IMR-90 (cell line): ENCODE results near the gene ZNF292. TPM values are rescaled to one million over a fixed set of nuclear protein-coding genes. Genes with fewer than 3 reads are reported as not detected.

ENCODE experiments used
- ATAC-seq: fragments of 200-7000 bp; cut with Tn5 transposase; 2 replicates; pipeline ENCODE4 v1.9.1; 2020; ENCODE audit warnings: low read depth, mild to moderate bottlenecking, moderate library complexity
- BruUV-seq: library from RNA; stranded (reverse); fragments of 400-500 nt; replicated peaks from 2 replicates; lab custom pipeline; 2021; lab: Mats Ljungman, UMichigan
- CTCF ChIA-PET: fragments of 300-600 bp; formaldehyde crosslinking; extraction: SDS; loops from one replicate; lab custom pipeline; 2021; ENCODE audit warnings: antibody characterized with exemption; lab: Yijun Ruan, JAX
- POLR2A ChIA-PET: fragments of 300-600 bp; sonication (Branson Sonifier 250); formaldehyde crosslinking; loops from one replicate; lab custom pipeline; 2022; ENCODE audit warnings: antibody characterized with exemption; ENCODE audit not compliant: unreplicated experiment; lab: Charles Lee
- DNase-seq: peaks from one replicate; pipeline ENCODE4 v3.0.0; 2013
- H2AFZ ChIP-seq: replicated peaks from 2 replicates; pipeline ENCODE3; 2013; ENCODE audit warnings: low read length, mild to moderate bottlenecking; ENCODE audit not compliant: poor library complexity
- H2AK5ac ChIP-seq: 2 replicates; pipeline ENCODE4 v1.6.1; 2013; ENCODE audit warnings: low read depth, low read length, inconsistent platforms
- H2AK9ac ChIP-seq: replicated peaks from 2 replicates; pipeline ENCODE3; 2013; ENCODE audit warnings: mild to moderate bottlenecking, low read depth, low read length, moderate library complexity; ENCODE audit not compliant: poor library complexity
- H2BK120ac ChIP-seq: 2 replicates; pipeline ENCODE4 v1.6.1; 2013; ENCODE audit warnings: low read depth, low read length, inconsistent platforms
- H2BK15ac ChIP-seq: 3 replicates; pipeline ENCODE4 v1.6.1; 2013; ENCODE audit warnings: low read depth, low read length, inconsistent platforms
- H2BK20ac ChIP-seq: 2 replicates; pipeline ENCODE4 v1.6.1; 2013; ENCODE audit warnings: low read depth, mild to moderate bottlenecking, inconsistent platforms, low read length, moderate library complexity
- H2BK5ac ChIP-seq: 2 replicates; pipeline ENCODE4 v1.6.1; 2013; ENCODE audit warnings: mild to moderate bottlenecking, low read depth, low read length, inconsistent platforms; ENCODE audit not compliant: poor library complexity, severe bottlenecking
- H3K14ac ChIP-seq: replicated peaks from 2 replicates; pipeline ENCODE4 v1.6.1; 2013; ENCODE audit warnings: low read depth, low read length, inconsistent platforms
- H3K18ac ChIP-seq: 2 replicates; pipeline ENCODE4 v1.6.1; 2013; ENCODE audit warnings: low read depth, low read length, control low read depth
- H3K23ac ChIP-seq: 2 replicates; pipeline ENCODE4 v1.6.1; 2013; ENCODE audit warnings: low read depth, low read length, inconsistent platforms
- H3K27ac ChIP-seq: 2 replicates; pipeline ENCODE4 v1.5.1; 2013; ENCODE audit warnings: mild to moderate bottlenecking, control low read depth, low read length; ENCODE audit not compliant: insufficient read depth
- H3K27me3 ChIP-seq: 2 replicates; pipeline ENCODE4 v1.6.1; 2013; ENCODE audit warnings: low read length; ENCODE audit not compliant: control insufficient read depth, insufficient read depth
- H3K36me3 ChIP-seq: 2 replicates; pipeline ENCODE4 v1.6.1; 2013; ENCODE audit warnings: low read length, mixed read lengths; ENCODE audit not compliant: control insufficient read depth, insufficient read depth
- H3K4ac ChIP-seq: 2 replicates; pipeline ENCODE4 v1.6.1; 2013; ENCODE audit warnings: low read depth, low read length, inconsistent platforms
- H3K4me1 ChIP-seq: 2 replicates; pipeline ENCODE4 v1.6.1; 2013; ENCODE audit warnings: low read length, mixed read lengths; ENCODE audit not compliant: control insufficient read depth, insufficient read depth
- H3K4me2 ChIP-seq: 2 replicates; pipeline ENCODE4 v1.6.1; 2013; ENCODE audit warnings: low read depth, mild to moderate bottlenecking, control low read depth, low read length, moderate library complexity
- H3K4me3 ChIP-seq: 2 replicates; pipeline ENCODE4 v1.5.1; 2013; ENCODE audit warnings: low read depth, mild to moderate bottlenecking, control low read depth, low read length, moderate library complexity; ENCODE audit not compliant: insufficient read depth
- H3K56ac ChIP-seq: 2 replicates; pipeline ENCODE4 v1.6.1; 2013; ENCODE audit warnings: low read length, inconsistent platforms; ENCODE audit not compliant: insufficient read depth; ENCODE audit errors: extremely low read depth
- H3K79me1 ChIP-seq, 2 experiments: 2 replicates each; pipeline ENCODE4 v1.6.1; 2013; ENCODE audit warnings: low read length in 2 of 2, inconsistent platforms in 1 of 2, low read depth in 1 of 2
- H3K9ac ChIP-seq: 2 replicates; pipeline ENCODE4 v1.6.1; 2013; ENCODE audit warnings: low read depth, low read length, control low read depth
- H3K9me1 ChIP-seq: 2 replicates; pipeline ENCODE4 v1.6.1; 2013; ENCODE audit warnings: low read length, inconsistent platforms; ENCODE audit not compliant: insufficient read depth
- H3K9me3 ChIP-seq: 2 replicates; pipeline ENCODE4 v1.6.1; 2013; ENCODE audit warnings: low read length; ENCODE audit not compliant: control insufficient read depth, insufficient read depth
- H4K20me1 ChIP-seq: 2 replicates; pipeline ENCODE4 v1.6.1; 2013; ENCODE audit warnings: low read length, inconsistent platforms; ENCODE audit not compliant: insufficient read depth
- H4K5ac ChIP-seq: 2 replicates; pipeline ENCODE4 v1.6.1; 2013; ENCODE audit warnings: mild to moderate bottlenecking, low read depth, low read length, control low read depth
- H4K8ac ChIP-seq, 2 experiments: 2 replicates each; pipeline ENCODE4 v1.6.1; 2013; ENCODE audit warnings: low read depth in 2 of 2, low read length in 2 of 2, control low read depth in 1 of 2, inconsistent platforms in 1 of 2
- H4K91ac ChIP-seq: 2 replicates; pipeline ENCODE4 v1.6.1; 2013; ENCODE audit warnings: low read depth, low read length, inconsistent platforms; ENCODE audit not compliant: insufficient read depth
- BHLHE40 ChIP-seq: fragments of 150-350 bp; IDR thresholded peaks from 2 replicates; pipeline ENCODE4 v1.6.1; 2016; ENCODE audit warnings: mild to moderate bottlenecking, low read depth, low read length
- FOS ChIP-seq: fragments of 150-350 bp; IDR thresholded peaks from 2 replicates; pipeline ENCODE4 v1.6.1; 2016; ENCODE audit warnings: low read depth, low read length
- NFE2L2 ChIP-seq: fragments of 150-350 bp; IDR thresholded peaks from 2 replicates; pipeline ENCODE4 v1.6.1; 2016; ENCODE audit warnings: low read depth, mild to moderate bottlenecking, low read length
- RFX5 ChIP-seq: IDR thresholded peaks from 2 replicates; pipeline ENCODE4 v1.8.0; 2012; ENCODE audit warnings: low read depth, mild to moderate bottlenecking, low read length, moderate library complexity
- USF2 ChIP-seq: fragments of 150-350 bp; IDR thresholded peaks from 2 replicates; pipeline ENCODE4 v1.6.1; 2017; ENCODE audit warnings: mild to moderate bottlenecking, antibody characterized with exemption, low read length, low read depth
- WGBS, 2 experiments: methylation state at CpG; one replicate each; pipeline versions ENCODE4 v1.1.5 to v1.1.7; 2013; ENCODE audit warnings: missing lambda C conversion rate in 2 of 2; ENCODE audit not compliant: insufficient read length in 1 of 2; ENCODE audit errors: extremely low coverage in 2 of 2; 5-methylcytosine and 5-hydroxymethylcytosine counted together
- dilution Hi-C: fragments of 300-500 bp; cut with HindIII; formaldehyde crosslinking; loops from one replicate; pipeline ENCODE4 v1.14.3; 2018; ENCODE audit warnings: low sequenced_read_pairs; ENCODE audit not compliant: unreplicated experiment
- in situ Hi-C: fragments of 300-500 bp; cut with MboI; formaldehyde crosslinking; loops from 3 replicates; pipeline ENCODE4 v1.14.3; 2019; ENCODE audit warnings: low sequenced_read_pairs, inconsistent platforms, mixed read lengths
- intact Hi-C: fragments of 100-400 bp; cut with micrococcal nuclease; formaldehyde crosslinking; loops from 2 replicates; pipeline ENCODE4 v1.10.0; 2022
- polyA plus RNA-seq, 3 experiments: library from polyadenylated mRNA; depleted of rRNA; stranded (reverse); fragments of >200 nt; gene quantifications; 2 replicates each; pipeline ENCODE4 v1.2.3, GENCODE V29; 2012; ENCODE audit warnings: low replicate concordance in 1 of 3
- total RNA-seq: library from RNA; depleted of rRNA; stranded (reverse); fragments of >200 nt; gene quantifications from 2 replicates; pipeline ENCODE4 v1.2.3, GENCODE V29; 2012
- TF ChIP-seq, protein P1 (sequence below): fragments of 150-350 bp; IDR thresholded peaks from 2 replicates; pipeline ENCODE4 v1.6.1; 2016; ENCODE audit warnings: low read depth, mild to moderate bottlenecking, low read length, moderate library complexity, borderline replicate concordance
- TF ChIP-seq, protein P2 (sequence below): conservative IDR thresholded peaks from 2 replicates; pipeline ENCODE4 v1.5.1; 2012; ENCODE audit warnings: mild to moderate bottlenecking, low read depth, low read length, improper control_type of control experiment

The ZNF292 gene
- total and polyA plus RNA-seq, 2 of the 4 experiments (the other 2 are of a cell fraction), result 5.5 to 28.3 TPM

DNA sequence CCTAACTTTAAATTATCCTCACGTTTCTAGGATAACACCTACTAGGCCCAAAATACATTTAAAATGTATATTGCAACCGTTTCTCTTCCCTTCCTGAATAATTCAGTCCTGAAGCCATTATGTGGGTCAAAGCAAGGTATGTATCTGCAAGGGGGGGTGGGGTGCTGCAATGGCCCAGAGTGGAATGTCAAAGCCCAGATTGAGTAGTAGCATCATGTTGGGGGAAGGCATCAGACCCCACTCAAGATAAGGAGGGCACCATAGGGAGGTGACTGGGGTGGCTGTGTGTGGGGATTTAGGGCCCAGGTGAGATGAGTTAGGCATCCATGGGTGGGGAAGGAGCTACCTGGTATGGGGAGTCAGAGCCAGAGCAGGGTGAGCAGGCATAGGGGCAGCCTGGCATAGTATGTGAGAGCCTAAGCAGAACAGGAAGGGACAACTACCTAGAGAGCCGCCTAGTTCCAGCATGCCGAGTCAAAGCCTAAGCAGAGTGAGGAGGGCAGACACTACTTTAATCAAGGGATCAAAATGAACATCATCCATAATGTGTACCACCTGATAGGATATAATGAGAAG is 48.2 kb downstream of the ZNF292 start:
- H3K4me1 ChIP-seq, result 0 out of 2 replicates have a peak, but pooled peaks cover 2% of the 10 kb centered on the region
- H3K23ac ChIP-seq, result no peak overlapping the region
- no CpG with 5 or more reads among the region's 4 CpGs for WGBS, 2 experiments
- no peak overlapping the region for H3K27ac ChIP-seq
- no peak overlapping the region for H3K4me2 ChIP-seq
- H3K14ac ChIP-seq, result no peak overlapping the region
- H3K9me1 ChIP-seq, result 0 out of 2 replicates have a peak, but pooled peaks cover 5% of the 10 kb centered on the region
- H3K79me1 ChIP-seq, result peaks cover 29 to 53% of the 10 kb centered on the region in 2 experiments; a peak in 3 of 4 replicates
- H2BK20ac ChIP-seq, result no peak overlapping the region
- H3K56ac ChIP-seq, result no peak overlapping the region
- no peak overlapping the region for H4K5ac ChIP-seq
- H4K8ac ChIP-seq, result no peak overlapping the region
- no peak overlapping the region for H2AFZ ChIP-seq
- H3K18ac ChIP-seq, result no peak overlapping the region
- peaks cover 69% of the 10 kb centered on the region for H4K20me1 ChIP-seq
- H3K27me3 ChIP-seq, result no peaks in the 10 kb centered on the region
- DNase-seq, result no peak
- TF ChIP-seq NFE2L2, result no peak
- TF ChIP-seq RFX5, result no peak
- no peak for TF ChIP-seq BHLHE40
- TF ChIP-seq, protein P1, sequence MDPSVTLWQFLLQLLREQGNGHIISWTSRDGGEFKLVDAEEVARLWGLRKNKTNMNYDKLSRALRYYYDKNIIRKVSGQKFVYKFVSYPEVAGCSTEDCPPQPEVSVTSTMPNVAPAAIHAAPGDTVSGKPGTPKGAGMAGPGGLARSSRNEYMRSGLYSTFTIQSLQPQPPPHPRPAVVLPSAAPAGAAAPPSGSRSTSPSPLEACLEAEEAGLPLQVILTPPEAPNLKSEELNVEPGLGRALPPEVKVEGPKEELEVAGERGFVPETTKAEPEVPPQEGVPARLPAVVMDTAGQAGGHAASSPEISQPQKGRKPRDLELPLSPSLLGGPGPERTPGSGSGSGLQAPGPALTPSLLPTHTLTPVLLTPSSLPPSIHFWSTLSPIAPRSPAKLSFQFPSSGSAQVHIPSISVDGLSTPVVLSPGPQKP, result no peak
- no peak for TF ChIP-seq FOS
- no peak for TF ChIP-seq USF2
- TF ChIP-seq, protein P2, sequence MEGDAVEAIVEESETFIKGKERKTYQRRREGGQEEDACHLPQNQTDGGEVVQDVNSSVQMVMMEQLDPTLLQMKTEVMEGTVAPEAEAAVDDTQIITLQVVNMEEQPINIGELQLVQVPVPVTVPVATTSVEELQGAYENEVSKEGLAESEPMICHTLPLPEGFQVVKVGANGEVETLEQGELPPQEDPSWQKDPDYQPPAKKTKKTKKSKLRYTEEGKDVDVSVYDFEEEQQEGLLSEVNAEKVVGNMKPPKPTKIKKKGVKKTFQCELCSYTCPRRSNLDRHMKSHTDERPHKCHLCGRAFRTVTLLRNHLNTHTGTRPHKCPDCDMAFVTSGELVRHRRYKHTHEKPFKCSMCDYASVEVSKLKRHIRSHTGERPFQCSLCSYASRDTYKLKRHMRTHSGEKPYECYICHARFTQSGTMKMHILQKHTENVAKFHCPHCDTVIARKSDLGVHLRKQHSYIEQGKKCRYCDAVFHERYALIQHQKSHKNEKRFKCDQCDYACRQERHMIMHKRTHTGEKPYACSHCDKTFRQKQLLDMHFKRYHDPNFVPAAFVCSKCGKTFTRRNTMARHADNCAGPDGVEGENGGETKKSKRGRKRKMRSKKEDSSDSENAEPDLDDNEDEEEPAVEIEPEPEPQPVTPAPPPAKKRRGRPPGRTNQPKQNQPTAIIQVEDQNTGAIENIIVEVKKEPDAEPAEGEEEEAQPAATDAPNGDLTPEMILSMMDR, result no peak
- no peaks in the 10 kb centered on the region for H3K9me3 ChIP-seq
- no peak for ATAC-seq
- no peak overlapping the region for H2BK120ac ChIP-seq
- H3K36me3 ChIP-seq, result peaks cover 5% of the 10 kb centered on the region; the same call in 1 of the 2 replicates
- no peak overlapping the region for H4K91ac ChIP-seq
- no peak overlapping the region for H3K4me3 ChIP-seq
- dilution Hi-C loops, result no loop called here
- POLR2A ChIA-PET, result no interaction called here
- in situ Hi-C loops, result no loop called here
- no peak overlapping the region for H3K9ac ChIP-seq
- CTCF ChIA-PET, result no interaction called here
- no peak overlapping the region for H2AK5ac ChIP-seq
- no TSS peak for BruUV-seq
- H2BK5ac ChIP-seq, result no peak overlapping the region
- intact Hi-C loops, result no loop called here
- H2AK9ac ChIP-seq, result no peak overlapping the region
- no peak overlapping the region for H2BK15ac ChIP-seq
- H3K4ac ChIP-seq, result no peak overlapping the region
